ENCODE data around the gene EED.

The EED gene, protein sequence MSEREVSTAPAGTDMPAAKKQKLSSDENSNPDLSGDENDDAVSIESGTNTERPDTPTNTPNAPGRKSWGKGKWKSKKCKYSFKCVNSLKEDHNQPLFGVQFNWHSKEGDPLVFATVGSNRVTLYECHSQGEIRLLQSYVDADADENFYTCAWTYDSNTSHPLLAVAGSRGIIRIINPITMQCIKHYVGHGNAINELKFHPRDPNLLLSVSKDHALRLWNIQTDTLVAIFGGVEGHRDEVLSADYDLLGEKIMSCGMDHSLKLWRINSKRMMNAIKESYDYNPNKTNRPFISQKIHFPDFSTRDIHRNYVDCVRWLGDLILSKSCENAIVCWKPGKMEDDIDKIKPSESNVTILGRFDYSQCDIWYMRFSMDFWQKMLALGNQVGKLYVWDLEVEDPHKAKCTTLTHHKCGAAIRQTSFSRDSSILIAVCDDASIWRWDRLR

DNA sequence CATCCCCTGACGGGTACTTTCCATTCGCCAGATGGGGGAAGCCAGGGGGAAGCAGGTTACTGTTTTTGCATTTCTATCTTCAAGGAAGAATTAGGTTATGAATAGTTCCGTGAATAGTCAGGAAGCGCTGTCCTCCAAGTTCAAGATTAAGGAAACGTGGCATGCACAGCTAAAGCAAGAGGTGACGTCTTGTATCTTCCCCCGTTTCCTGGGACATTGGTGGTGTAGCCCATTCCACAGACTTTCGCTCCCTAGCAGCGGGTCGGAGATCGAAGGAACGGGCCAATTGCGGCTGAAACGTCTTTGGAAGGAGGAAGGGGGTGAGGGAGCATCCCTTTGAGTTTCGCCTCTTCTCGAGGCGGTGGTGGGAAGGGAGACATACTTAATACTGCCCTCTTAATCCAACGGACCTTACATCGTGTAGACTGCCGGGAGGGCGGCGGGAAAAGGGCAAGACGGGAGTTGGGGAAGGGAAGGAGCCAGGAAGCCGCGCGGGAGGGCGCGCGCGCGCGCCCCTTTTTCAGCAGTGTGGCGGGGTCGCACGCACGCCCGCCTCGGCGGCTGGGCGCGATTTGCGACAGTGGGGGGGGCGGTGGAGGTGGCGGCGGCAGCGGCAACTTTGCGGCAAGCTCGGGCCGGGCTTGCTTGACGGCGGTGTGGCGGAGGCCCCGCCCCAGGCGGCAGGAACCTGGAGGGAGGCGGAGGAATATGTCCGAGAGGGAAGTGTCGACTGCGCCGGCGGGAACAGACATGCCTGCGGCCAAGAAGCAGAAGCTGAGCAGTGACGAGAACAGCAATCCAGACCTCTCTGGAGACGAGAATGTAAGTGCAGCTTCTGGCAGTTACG, at the start of gene EED:
Gene EED (plus strand): TSS at position 232 of the 847 bp plus-strand sequence. CDS start 477 bp downstream, at position 709.
- DNase-seq = peak; percentile 97

DNA sequence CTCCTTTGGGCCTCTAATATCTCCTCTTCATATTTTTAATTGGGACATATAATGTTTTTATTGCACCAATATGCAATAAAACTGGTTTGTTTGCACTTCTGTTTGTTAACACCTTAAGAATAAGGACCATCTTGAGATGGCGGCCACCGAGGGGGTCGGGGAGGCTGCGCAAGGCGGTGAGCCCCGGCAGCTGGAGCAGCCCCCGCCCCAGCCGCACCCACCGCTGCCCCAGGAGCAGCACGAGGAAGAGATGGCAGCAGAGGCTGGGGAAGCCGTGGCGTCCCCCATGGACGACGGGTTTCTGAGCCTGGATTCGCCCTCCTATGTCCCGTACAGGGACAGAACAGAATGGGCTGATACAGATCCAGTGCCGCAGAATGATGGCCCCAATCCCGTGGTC, 49.6 kb upstream of the EED start:
- no peak for DNase-seq

DNA sequence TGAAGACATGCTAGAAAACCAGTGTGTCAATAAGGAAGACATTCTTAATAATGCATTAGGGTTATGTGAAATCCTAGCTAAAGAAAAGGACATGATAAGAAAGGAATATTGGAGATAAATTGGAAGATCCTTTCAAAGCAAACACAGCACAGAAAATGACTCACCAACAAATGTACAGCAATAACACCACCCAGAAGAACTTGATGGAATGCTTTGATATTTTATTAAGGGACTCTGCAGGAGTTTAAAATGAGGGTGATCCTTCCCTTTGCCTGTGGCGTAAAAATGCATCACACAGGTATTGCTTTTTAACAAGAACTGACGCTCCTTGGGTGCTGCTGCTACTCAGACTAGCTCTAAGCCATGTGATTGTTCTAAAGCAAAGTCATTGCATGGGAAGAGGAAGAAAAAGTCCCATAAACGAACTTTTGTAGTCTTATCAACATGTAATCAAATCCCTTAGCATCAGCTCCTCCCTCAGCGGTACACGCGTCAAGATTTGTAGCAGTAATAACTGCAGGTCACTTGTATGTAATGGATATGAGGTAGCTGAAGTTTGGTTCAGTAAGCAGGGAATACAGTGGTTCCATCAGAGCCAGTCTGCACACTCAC, 48.4 kb upstream of the EED start:
- DNase-seq = no peak

DNA sequence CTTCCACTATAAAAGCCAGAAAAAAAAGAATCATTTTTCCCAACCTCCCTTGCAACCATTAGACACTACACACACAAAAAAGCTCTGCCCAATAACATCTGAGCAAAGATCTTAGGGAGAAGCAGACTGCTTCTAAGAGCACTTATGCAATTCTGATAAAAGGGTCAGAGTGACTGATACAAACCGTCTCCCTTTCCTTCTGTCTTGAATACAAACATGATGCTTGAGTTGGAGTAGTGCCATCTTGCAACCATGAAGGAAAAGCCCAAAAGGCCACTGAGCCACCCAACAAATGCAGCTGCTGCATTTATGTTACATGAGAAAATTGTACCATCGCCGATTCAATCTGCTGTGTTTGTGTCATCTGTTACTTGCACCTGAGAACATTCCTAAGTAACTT, 47.6 kb upstream of the EED start:
- no peak for DNase-seq

DNA sequence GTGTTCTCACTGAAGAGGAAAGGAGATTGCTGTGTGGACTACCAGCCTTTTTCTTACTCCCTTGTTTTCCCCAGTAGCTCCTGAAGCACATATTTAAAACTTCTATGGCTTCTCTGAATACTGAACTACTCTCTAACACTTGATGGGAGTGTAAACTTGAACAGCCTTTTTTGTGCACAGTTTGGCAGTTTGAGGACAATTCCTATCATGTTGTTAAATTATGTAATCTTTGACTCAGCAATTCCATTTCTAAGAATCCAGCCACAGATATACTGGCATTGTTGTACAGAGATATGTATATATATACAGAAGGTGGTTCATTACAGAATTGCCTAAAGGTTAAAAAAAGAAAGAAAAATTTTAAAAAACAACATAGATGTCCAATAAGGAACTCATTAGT, 47.1 kb upstream of the EED start:
- DNase-seq = no peak

DNA sequence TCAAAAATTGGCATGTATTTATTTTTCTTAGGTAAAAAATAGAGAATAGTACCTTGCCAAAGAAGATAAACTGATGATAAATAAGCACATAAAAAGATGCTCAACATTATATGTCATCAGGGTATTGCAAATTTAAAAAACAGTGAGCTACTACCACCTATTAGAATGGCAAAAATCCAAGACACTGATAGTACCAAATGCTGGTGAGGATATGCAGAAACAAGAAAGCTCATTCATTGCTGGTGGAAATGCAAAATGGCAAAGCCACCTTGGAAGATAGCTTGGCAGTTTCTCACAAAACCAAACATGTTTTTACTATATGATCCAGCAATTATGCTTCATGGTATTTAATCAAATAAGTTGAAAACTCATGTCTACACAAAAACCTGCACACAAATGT, 46.4 kb upstream of the EED start:
- no peak for DNase-seq

DNA sequence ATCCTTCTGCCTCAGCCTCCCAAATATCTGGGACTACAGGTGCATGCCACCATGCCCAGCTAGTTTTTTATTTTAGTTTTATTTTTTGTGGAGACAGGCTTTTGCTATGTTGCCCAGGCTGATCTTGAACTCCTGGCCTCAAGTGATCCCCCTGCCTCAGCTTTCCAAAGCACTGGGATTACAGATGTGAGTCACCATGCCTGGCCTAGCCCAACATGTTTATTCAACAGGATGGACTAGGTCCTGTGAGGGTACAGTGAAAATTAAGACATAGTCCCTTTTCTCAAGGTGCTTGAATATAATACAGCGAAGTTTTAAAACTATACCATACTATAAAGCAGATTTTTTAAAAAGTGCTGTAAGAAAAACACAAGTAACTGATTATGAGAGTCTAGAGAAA, 45.2 kb upstream of the EED start:
- DNase-seq = no peak

DNA sequence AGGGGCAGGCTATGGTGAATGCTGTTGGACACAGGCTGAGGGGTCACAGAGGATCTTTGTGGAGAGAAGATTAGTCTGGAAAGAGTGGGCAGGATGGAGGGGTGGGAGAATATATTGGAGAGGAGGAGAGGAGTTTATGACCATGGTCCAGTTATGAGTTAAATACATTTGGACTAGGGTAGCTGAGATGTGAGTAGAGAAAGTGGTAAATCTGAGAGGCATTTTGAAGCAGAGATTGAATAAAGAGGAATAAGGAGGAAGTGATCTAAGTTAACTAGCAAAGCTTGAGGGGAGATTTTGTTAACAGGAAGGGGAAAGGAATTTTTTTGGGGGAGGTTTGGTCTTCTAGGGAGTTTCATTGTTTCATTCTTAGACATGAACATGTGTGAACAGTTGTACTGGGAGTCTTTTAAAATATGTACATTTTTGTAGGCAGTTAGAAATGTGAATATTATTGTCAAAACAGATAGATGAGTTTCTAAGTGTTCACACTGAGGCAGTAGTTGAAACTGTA, 43.1 kb upstream of the EED start:
- DNase-seq = no peak

DNA sequence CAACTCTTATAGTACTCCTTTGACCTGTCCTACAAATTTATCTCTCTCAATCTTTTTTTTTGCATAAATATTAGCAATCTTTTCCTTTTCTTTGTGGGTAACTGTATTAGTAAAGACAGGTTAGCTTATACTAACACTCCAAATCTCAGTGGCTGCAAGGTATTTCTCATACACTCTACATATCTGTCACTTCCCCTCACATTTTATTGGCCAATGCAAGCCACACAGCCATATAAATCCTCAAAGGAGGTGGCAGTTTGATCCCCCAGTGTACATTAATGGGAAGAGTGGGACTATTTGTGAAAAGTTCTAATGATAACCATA, 42.6 kb upstream of the EED start:
- DNase-seq = no peak

DNA sequence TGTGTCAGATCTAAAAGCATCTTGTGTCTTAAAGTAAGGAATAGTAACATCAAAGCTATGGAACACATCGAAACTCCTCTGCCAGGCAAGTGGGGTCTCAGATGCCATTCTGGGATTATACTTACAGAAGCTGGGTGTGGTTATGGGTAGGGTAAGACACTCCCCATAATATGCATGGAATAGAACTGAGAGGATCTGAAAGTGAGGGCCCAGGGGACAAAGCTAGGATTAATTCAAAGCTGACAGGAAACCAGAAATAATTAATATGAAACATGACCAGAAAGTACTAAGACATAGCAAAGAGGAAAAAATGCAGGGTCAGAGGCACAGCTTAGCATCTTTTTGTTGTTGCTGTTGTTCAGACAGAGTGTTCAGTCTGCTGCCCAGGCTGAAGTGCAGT, 40.2 kb upstream of the EED start:
- no peak for DNase-seq

DNA sequence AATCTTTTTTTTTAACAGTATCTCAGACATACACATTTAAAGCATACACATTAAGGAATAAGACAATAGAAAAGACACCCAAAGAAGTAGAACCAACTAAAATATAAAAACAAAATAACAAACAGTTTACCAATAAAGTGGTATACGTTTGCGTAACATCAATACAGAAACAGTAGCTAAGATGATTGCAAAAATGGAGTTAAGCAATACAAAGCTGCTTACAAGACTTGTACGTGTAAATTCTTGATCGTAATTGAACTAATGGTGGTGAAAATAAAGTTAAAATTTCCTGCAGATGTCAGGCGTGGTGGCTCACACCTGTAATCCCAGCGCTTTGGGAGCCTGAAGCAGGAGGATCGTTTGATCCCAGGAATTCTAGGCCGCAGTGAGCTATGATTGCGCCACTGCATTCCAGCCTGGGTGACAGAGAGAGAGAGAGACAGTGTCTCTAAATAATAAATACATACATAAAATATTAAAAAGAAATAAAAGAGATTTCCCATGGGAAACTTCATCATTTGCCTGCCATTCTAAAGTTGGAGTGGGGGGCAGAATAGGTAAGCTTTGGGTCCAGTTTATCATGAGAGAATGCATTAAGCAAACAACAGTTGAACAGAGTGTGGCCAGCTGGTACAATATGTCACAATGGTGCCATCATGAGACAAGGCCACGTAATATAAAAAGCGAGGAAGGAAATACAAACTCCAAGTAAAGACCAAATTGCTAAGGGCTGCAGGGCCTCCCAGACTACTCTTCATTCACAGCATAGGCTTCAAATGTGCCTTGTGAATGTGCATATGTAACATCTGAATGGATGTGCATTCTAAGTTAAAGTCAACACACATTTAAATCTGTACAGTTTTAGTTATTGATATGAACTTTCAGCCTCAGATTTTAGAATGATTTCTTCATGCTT, 38.9 kb upstream of the EED start:
- DNase-seq = no peak

DNA sequence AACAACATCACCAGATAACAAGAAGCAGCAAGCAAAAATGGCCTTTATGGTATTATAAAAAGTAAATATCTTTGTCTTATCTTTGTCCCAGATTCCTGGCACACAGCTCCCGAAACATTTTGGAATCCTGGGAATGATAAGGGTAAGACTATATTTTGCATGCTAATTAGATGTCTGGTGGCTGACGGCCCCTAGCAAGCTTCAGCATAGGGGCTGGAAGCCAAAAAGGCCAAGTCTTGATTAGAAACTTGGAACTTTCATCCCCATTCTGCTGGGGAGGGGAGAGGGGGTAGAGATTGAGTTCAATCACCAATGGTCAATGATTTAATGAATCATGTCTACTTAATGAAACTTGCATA, 38.2 kb upstream of the EED start:
- DNase-seq = no peak

DNA sequence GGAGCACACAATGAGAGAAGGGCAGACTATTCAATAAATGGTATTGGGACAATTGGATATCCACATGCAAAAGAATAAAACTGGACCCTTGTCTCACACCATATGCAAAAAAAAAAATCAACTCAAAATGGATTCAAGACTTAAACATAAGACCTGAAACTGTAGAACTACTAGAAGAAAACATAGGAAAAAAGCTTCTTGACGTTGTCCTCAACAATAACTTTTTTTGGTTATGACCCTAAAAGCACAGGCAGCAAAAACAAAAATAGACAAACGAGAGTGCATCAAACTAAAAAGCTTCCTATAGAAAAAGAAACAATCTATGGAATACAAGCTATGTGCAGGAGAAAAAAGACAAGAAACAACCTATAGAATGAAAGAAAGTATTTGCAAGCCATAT, 37.1 kb upstream of the EED start:
- no peak for DNase-seq

DNA sequence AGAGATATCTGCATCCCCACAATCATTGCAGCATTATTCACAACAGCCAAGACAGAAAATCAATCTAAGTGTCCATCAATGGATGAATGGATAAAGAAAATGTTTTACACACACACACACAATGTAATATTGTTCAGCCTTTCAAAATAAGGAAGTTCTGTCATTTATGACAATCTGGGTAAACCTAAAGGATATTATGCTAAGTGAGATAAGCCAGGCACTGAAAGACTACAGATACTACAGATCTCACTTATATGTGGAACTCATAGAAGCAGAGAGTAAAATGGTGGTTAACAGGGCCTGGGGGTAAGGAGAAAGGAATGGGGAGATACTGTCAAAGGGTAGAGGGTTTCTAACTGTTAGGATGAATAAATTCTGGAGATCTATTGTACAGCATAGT, 36.0 kb upstream of the EED start:
- DNase-seq = no peak

DNA sequence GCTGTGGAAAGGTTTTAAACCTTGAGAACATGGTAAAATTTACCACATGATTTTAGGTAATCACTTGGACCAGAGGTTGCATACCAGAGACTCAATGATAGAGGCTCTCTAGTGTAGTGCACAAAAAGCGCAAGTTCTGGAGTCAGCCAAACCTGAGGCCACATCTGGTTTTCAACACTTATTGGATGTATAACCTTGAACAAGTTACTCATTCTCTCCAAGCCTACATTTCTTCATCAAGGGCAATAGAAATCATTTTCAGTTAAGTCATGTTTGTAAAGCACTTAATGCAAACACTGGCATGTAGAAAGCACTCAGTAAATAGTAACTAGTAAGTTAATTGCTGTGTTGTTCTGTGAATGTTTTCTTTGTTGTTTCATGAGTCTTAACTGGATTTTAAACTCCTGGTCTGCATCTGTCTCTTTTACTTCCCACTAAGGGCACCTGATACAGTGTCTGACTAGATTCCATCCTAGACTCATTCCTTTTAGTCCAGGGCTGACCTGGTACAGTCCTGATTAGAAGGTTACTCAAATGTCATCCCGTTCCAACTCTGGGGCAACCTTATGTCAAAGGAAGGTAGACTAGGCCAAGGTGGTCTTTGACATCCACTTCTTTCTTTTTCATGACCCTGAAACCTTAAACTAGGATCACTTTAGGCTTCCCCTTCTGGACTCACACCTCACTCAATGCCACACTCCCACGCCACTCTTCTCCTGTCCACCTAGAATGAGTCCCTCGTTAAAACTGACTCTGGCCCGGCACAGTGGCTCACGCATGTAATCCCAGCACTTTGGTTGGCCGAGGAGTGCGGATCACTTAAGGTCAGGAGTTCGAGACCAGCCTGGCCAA, 34.5 kb upstream of the EED start:
- no peak for DNase-seq

DNA sequence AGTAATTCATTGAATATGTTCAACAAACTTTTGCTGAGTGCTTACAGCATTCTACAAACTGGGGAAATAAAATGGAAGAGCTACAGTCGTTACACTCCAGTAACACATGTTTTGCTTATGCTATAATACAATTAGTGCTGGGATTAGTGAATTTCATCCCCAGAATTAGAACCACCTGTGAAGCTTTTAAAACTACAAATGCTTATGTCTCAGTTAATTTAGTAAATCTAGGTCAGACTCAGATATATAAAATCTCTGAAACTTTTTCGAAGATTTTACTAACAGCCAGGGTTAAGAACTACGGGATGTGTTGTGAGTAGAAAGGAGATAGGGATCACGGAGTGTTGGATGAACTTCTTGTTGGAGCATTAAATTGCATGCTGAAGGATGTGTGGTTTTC, 33.7 kb upstream of the EED start:
- no peak for DNase-seq

DNA sequence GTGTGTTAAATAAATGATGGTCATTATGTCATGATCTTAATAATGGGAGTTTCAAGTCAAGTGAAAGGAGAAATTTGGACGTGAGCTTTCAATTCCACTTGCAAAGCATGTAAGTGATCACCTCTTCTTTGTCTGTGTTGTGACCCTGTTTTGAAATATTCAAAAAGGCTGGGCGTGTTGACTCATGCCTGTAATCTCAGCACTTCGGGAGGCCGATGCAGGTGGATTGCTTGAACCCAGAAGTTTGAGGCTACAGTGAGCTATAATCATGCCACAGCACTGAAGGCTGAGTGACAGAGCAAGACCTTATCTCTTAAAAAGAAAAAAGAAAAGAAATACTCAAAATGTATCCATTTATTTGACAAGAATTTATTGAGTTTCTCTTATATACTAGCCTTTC, 32.9 kb upstream of the EED start:
- no peak for DNase-seq

DNA sequence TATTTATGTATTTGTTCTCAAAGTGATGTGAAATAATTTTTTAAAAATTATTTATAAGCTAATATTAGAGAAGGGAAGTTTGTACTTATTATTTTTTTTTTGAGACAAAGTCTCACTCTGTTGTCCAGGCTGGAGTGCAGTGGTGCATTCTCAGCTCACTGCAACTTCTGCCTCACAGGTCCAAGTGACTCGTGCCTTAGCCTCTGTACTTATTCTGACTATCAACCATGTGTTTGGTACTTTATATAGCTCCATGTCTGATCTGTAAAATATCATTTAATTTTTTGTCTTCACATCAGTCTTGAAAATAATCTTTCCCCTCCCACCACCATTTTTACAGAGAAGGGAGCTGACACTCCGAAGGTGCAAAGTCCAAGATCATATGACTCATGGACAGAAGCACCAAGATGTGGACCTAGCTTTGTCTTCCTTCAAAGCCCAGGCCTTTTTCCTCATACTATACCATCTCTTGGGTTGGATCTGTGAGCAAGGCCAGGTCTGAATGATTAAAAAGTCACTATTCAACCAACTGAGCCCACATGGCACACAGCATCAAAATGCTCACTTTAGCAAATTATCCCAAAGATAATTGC, 32.4 kb upstream of the EED start:
- DNase-seq = no peak

DNA sequence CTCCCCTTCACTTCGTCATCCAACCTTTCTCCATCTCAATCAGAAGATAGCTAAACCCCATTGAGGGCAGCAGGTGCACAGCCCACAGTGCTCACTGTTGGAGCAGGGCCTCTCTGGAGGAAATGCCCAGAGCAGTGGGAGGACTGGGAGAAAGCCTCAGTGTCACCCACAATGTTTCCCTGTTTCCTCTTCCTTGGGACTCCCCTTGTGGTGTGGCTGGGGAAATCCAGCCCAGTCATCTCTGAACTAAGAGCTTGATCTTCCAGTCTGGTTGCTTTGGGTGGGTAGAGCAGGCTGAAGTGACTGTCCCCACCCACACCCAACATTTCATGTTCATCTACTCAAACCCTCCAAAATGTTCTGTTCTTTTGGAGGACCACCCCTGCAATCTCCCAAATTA, 29.8 kb upstream of the EED start:
- no peak for DNase-seq

DNA sequence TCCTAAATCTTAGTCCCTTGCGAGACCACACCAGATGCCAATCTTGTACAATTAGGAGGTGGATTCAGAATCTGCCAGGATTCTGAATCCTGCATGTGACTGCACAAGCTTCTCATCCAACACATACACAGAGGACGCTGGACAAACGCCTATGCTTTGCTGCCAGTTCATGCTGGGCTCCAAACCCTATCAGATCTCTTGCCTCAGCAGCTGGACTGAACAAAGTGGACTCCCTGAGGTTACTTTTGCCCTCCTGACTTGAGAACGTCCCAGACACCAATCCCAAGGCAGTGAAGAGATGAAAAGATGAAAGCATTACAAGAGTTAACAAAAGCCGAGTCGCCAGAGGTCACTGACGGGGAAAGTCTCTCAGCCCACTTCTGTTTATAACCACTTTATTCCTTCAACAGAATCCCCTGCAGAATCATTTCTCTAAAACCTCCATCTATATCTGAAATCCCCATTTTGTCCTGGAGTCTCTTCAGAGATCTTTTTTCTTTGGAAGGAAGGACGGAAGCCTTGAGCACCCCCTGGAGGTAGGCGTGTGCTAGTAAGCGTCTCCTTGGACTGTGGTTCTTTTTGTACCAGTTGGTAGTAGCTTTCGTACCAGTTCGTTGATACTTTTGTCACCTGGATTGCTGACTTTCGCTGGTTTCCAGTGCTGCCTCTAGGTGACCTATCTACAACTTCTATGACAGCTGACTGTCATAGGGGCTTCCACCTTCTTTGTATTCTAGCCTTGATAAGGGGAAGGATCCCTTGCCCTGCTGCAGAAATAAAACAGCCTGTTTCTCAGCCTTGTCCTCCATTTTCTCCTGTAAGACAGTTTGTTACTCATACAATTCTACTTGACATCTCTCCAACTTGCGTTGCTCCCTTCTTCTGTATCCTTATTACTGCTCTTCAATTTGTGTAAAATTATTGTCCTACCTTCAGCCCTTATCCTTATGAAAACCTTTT, 26.1 kb upstream of the EED start:
- peak; percentile 69 for DNase-seq

Data from fibroblast of skin of right biceps (primary cell).